DOHH2 (cell line): ENCODE data around the gene RIMS3.

Experiments used
- H3F3A ChIP-seq: fragments of 200-600 bp; sonication (generic), shearing (Covaris generic); 2 replicates; pipeline ENCODE4 v1.6.0; 2016; ENCODE audit warnings: antibody characterized with exemption, mild to moderate bottlenecking; ENCODE audit not compliant: control insufficient read depth, insufficient read depth
- H3K27ac ChIP-seq: fragments of 200-600 bp; sonication (generic); 2 replicates; pipeline ENCODE4 v1.5.1; 2014; ENCODE audit warnings: low read depth, mild to moderate bottlenecking, low read length, moderate library complexity
- H3K27me3 ChIP-seq: fragments of 200-600 bp; sonication (generic); 2 replicates; pipeline ENCODE4 v1.6.1; 2014; ENCODE audit warnings: mild to moderate bottlenecking, low read length, mixed read lengths; ENCODE audit not compliant: control insufficient read depth
- H3K36me3 ChIP-seq: fragments of 200-600 bp; sonication (generic); 2 replicates; pipeline ENCODE4 v1.6.1; 2014; ENCODE audit warnings: mild to moderate bottlenecking, low read length, moderate library complexity, mixed read lengths; ENCODE audit not compliant: control insufficient read depth
- H3K4me1 ChIP-seq: fragments of 200-600 bp; sonication (generic); 2 replicates; pipeline ENCODE4 v1.6.1; 2014; ENCODE audit warnings: mild to moderate bottlenecking, low read length, mixed read lengths; ENCODE audit not compliant: control insufficient read depth
- H3K4me2 ChIP-seq: fragments of 200-600 bp; sonication (generic); 2 replicates; pipeline ENCODE4 v1.6.0; 2014; ENCODE audit warnings: mild to moderate bottlenecking, low read length, moderate library complexity
- H3K4me3 ChIP-seq: fragments of 200-600 bp; sonication (generic); 2 replicates; pipeline ENCODE4 v1.5.1; 2014; ENCODE audit warnings: mild to moderate bottlenecking, low read length, mixed read lengths
- H3K79me2 ChIP-seq: fragments of 200-600 bp; sonication (generic); 2 replicates; pipeline ENCODE4 v1.6.1; 2014; ENCODE audit warnings: mild to moderate bottlenecking, low read length, mixed read lengths; ENCODE audit not compliant: control insufficient read depth
- H3K9me2 ChIP-seq: fragments of 200-600 bp; sonication (generic); replicated peaks from 2 replicates; pipeline ENCODE4 v1.6.1; 2014; ENCODE audit warnings: mild to moderate bottlenecking, low read length, mixed read lengths; ENCODE audit not compliant: control insufficient read depth
- H3K9me3 ChIP-seq: fragments of 200-600 bp; sonication (generic); 2 replicates; pipeline ENCODE4 v1.6.1; 2014; ENCODE audit warnings: antibody characterized with exemption, low read length, mixed read lengths; ENCODE audit not compliant: control insufficient read depth, insufficient read depth
- H4K20me1 ChIP-seq: fragments of 200-600 bp; sonication (generic); 2 replicates; pipeline ENCODE4 v1.6.0; 2014; ENCODE audit warnings: low read depth, mild to moderate bottlenecking, antibody characterized with exemption, low read length, moderate library complexity; ENCODE audit not compliant: control insufficient read depth, insufficient read depth
- CTCF ChIP-seq: fragments of 200-600 bp; sonication (generic); IDR thresholded peaks from one replicate; pipeline ENCODE4 v1.5.1; 2014; ENCODE audit warnings: antibody characterized with exemption, mild to moderate bottlenecking, low read depth, low read length; ENCODE audit not compliant: poor library complexity, severe bottlenecking
- EZH2phosphoT487 ChIP-seq: fragments of 200-600 bp; sonication (generic); IDR thresholded peaks from 2 replicates; pipeline ENCODE4 v1.6.1; 2017; ENCODE audit warnings: borderline replicate concordance, mild to moderate bottlenecking, antibody characterized with exemption, low read length, moderate library complexity, mixed read lengths

Gene RIMS3

GRCh38 chr1:40709100-40709801, 43.8 kb upstream of the RIMS3 start:
- H3K36me3 ChIP-seq = peaks cover 26% of the 10 kb centered on the region
- H3K9me2 ChIP-seq = no peaks in the 10 kb centered on the region
- peaks cover 69% of the 10 kb centered on the region for H3K4me1 ChIP-seq
- H3K27ac ChIP-seq = peak overlapping the region; percentile 87
- no peaks in the 10 kb centered on the region for H3K27me3 ChIP-seq
- H3F3A ChIP-seq = 0 out of 2 replicates have a peak, but pooled peaks cover 2% of the 10 kb centered on the region
- peak overlapping the region; percentile 82 for H3K4me2 ChIP-seq
- H4K20me1 ChIP-seq = no peaks in the 10 kb centered on the region
- peak overlapping the region; percentile 91 for H3K4me3 ChIP-seq
- peaks cover 97% of the 10 kb centered on the region for H3K79me2 ChIP-seq
- no peaks in the 10 kb centered on the region for H3K9me3 ChIP-seq
- TF ChIP-seq CTCF = no peak
- no peak for TF ChIP-seq EZH2phosphoT487

- no peaks in the 10 kb centered on the region for H3K9me3 ChIP-seq
- 0 out of 2 replicates have a peak, but pooled peaks cover 2% of the 10 kb centered on the region for H3F3A ChIP-seq
- no peaks in the 10 kb centered on the region for H3K27me3 ChIP-seq
- no peaks in the 10 kb centered on the region for H3K9me2 ChIP-seq
- peak overlapping the region; percentile 91 for H3K4me3 ChIP-seq
- H3K79me2 ChIP-seq = peaks cover 97% of the 10 kb centered on the region
- H3K4me2 ChIP-seq = peak overlapping the region; percentile 82
- H4K20me1 ChIP-seq = no peaks in the 10 kb centered on the region
- TF ChIP-seq CTCF = no peak
- TF ChIP-seq EZH2phosphoT487 = no peak
- H3K36me3 ChIP-seq = peaks cover 21% of the 10 kb centered on the region
- H3K4me1 ChIP-seq = peaks cover 71% of the 10 kb centered on the region
- H3K27ac ChIP-seq = peak overlapping the region; percentile 87
Measured at GRCh38 chr1:40708750-40709099, 43.2 kb upstream of the RIMS3 start.

- no peak overlapping the region for H3K27ac ChIP-seq
- 0 out of 2 replicates have a peak, but pooled peaks cover 2% of the 10 kb centered on the region for H3F3A ChIP-seq
- H3K4me2 ChIP-seq = no peak overlapping the region
- no peak for TF ChIP-seq CTCF
- no peak for TF ChIP-seq EZH2phosphoT487
- peaks cover 66% of the 10 kb centered on the region for H3K4me1 ChIP-seq
- H3K4me3 ChIP-seq = no peak overlapping the region
- H3K79me2 ChIP-seq = peaks cover 97% of the 10 kb centered on the region
- no peaks in the 10 kb centered on the region for H3K27me3 ChIP-seq
- H3K9me3 ChIP-seq = no peaks in the 10 kb centered on the region
- H4K20me1 ChIP-seq = no peaks in the 10 kb centered on the region
- no peaks in the 10 kb centered on the region for H3K9me2 ChIP-seq
- H3K36me3 ChIP-seq = peaks cover 9% of the 10 kb centered on the region; the same call in 1 of the 2 replicates
Measured at GRCh38 chr1:40706626-40707025, 41.1 kb upstream of the RIMS3 start.
